Measurements from ENCODE around the gene TIAM2. TPM values are rescaled to one million over a fixed set of nuclear protein-coding genes. Genes with fewer than 3 reads are reported as not detected.
A peak's percentile ranks its signal among the peaks of the same experiment; 100 is the strongest.

TIAM2 gene
- total RNA-seq, 2 donors from 2014 or later, result 2.6 to 5.5 TPM

- H3K27ac Mint-ChIP-seq, result no peak overlapping the region
- H3K27me3 Mint-ChIP-seq, result no peaks in the 10 kb centered on the region
- peaks cover 15% of the 10 kb centered on the region for H3K4me1 Mint-ChIP-seq
- ATAC-seq (no peak), DNase-seq (no peak)
- H3K4me3 Mint-ChIP-seq, result no peak overlapping the region
- no peaks in the 10 kb centered on the region for H3K9me3 ChIP-seq (ENCODE audit: control insufficient read depth, low read length, poor library complexity, severe bottlenecking)
- H3K36me3 Mint-ChIP-seq (ENCODE audit: low read depth), result peaks cover 7% of the 10 kb centered on the region
Observed at GRCh38 chr6:155270561-155271091, 275.5 kb downstream of the TIAM2 start.

DNA sequence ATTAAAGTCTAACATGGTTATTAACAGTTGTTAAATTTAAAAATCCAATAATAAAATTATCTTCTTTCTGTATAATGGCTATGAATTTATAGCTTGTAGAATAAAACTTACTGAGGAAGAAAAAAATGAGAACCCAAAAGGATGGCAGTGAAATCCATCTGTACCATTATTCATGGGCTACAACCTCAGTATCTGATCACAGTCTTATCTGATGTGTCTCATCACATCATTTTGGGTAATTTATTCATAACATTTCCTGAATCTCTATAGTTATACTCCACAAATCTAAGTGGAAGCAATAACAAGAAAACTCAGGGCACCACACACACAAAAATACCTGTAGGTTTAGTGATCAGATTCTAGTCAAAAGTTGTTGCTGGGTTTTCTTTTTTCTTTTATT is 276.0 kb downstream of the TIAM2 start:
- H3K4me3 Mint-ChIP-seq, result no peak overlapping the region
- H3K4me1 Mint-ChIP-seq, result peaks cover 15% of the 10 kb centered on the region
- DNase-seq (no peak), ATAC-seq (no peak)
- no peaks in the 10 kb centered on the region for H3K27me3 Mint-ChIP-seq
- H3K9me3 ChIP-seq (ENCODE audit: control insufficient read depth, low read length, poor library complexity, severe bottlenecking), result no peaks in the 10 kb centered on the region
- H3K27ac Mint-ChIP-seq, result no peak overlapping the region
- H3K36me3 Mint-ChIP-seq (ENCODE audit: low read depth), result peaks cover 7% of the 10 kb centered on the region

DNA sequence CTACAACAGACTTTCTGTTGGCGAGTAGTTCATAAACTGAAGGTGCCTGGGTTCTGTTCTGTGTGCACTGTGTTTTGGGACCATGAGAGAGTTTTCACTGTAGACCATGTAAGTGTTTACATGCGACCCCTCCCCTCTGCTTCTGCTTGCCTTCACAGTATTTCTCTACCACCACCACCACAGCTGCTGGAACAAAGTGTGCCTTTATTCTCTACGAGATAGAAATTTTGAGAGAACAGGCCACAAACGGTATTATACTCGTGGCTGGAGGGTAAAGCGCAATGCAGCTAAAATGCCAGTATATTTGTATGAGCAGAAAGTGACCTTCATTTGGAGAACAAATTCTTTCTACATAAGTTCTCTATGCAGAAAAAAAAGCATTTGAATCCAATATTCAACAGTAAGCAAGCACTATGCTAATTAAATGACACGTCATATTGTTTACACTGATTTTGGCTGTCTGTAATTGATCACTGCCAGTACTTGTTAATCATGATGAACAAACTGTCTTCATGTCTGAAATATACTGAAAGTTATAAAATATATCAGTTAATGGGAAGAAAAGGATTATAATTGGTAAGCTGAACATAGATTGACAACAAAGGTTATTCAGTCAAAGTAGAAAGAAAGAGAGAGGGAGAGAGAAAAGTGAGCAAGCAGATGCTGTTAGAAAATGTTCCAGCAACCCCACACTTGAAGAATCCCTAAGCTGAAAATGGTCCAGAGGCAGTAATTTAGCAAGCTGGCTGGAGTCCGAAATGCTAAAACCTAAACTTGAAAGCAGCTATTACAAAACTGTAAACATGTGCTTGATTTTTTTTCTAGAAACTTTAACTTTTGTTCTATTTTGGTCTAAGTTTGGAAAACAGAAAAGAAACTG is 277.5 kb downstream of the TIAM2 start:
- Mint-ChIP-seq H3K27me3 (no peaks in the 10 kb centered on the region), H3K36me3 (ENCODE audit: low read depth) (peaks cover 7% of the 10 kb centered on the region), H3K4me1 (peaks cover 15% of the 10 kb centered on the region), H3K4me3 (no peak overlapping the region), H3K27ac (peak overlapping the region; percentile 11)
- H3K9me3 ChIP-seq (ENCODE audit: control insufficient read depth, low read length, poor library complexity, severe bottlenecking), result no peaks in the 10 kb centered on the region
- ATAC-seq (no peak), DNase-seq (no peak)

- ATAC-seq, result no peak
- no peak for DNase-seq
- no peak overlapping the region for H3K27ac Mint-ChIP-seq
- H3K4me3 Mint-ChIP-seq, result no peak overlapping the region
- H3K36me3 Mint-ChIP-seq (ENCODE audit: low read depth), result peaks cover 7% of the 10 kb centered on the region
- no peaks in the 10 kb centered on the region for H3K9me3 ChIP-seq (ENCODE audit: control insufficient read depth, low read length, poor library complexity, severe bottlenecking)
- peaks cover 15% of the 10 kb centered on the region for H3K4me1 Mint-ChIP-seq
- H3K27me3 Mint-ChIP-seq, result no peaks in the 10 kb centered on the region
Observed at GRCh38 chr6:155273431-155273830, 278.3 kb downstream of the TIAM2 start.

DNA sequence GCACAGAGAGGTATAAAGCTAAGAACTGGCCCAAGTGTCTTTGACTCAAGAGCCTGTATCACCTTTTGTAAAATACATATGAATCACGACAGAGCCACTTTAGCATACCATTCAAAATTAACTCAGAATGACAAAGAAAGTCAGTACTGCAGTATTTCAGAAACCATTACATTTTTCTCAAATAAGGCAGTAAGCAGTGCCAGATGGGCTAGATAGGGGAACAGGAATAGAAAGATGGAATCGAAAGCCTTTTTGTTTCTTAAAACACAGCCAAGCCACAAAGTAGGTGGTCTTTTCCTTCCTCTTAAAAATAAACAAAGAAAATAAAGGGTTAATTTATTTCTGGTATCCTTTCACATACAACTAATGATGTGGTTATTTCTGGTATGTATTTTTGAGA is 279.0 kb downstream of the TIAM2 start:
- ATAC-seq, result no peak

DNA sequence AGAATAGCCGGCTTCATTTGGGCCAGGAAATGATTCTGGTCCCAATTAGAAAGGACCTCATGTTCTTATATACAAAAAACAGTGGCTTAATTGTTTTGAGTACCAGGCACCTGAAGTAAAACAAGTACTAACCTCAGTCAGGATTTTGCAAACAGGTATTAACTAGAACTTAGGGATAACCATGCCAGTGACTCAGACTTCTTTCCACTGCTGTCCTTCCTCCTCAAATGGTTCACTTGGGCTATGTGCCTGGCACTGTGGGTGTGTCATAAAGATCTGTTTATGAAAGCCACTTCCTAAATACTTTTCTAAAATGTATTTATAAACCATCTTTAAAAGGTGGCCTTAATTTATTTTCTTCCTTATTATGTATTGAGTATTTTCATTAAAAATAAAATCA is 279.4 kb downstream of the TIAM2 start:
- Mint-ChIP-seq H3K36me3 (ENCODE audit: low read depth) (peaks cover 7% of the 10 kb centered on the region), H3K4me3 (no peak overlapping the region), H3K27me3 (no peaks in the 10 kb centered on the region), H3K4me1 (peaks cover 18% of the 10 kb centered on the region), H3K27ac (no peak overlapping the region)
- no peaks in the 10 kb centered on the region for H3K9me3 ChIP-seq (ENCODE audit: control insufficient read depth, low read length, poor library complexity, severe bottlenecking)
- no peak for DNase-seq
- no peak for ATAC-seq

More for the DNA sequence above, 279.0 kb downstream of the TIAM2 start:
- H3K27me3 Mint-ChIP-seq, result no peaks in the 10 kb centered on the region
- no peak for DNase-seq
- peaks cover 15% of the 10 kb centered on the region for H3K4me1 Mint-ChIP-seq
- no peak overlapping the region for H3K27ac Mint-ChIP-seq
- H3K9me3 ChIP-seq (ENCODE audit: control insufficient read depth, low read length, poor library complexity, severe bottlenecking), result no peaks in the 10 kb centered on the region
- peaks cover 7% of the 10 kb centered on the region for H3K36me3 Mint-ChIP-seq (ENCODE audit: low read depth)
- H3K4me3 Mint-ChIP-seq, result no peak overlapping the region

GRCh38 chr6:155275808-155276480 is 280.8 kb downstream of the TIAM2 start:
- Mint-ChIP-seq H3K27me3 (no peaks in the 10 kb centered on the region), H3K4me3 (no peak overlapping the region), H3K27ac (no peak overlapping the region), H3K36me3 (ENCODE audit: low read depth) (peaks cover 6% of the 10 kb centered on the region), H3K4me1 (peaks cover 16% of the 10 kb centered on the region)
- no peaks in the 10 kb centered on the region for H3K9me3 ChIP-seq (ENCODE audit: control insufficient read depth, low read length, poor library complexity, severe bottlenecking)
- ATAC-seq (no peak), DNase-seq (no peak)

DNA sequence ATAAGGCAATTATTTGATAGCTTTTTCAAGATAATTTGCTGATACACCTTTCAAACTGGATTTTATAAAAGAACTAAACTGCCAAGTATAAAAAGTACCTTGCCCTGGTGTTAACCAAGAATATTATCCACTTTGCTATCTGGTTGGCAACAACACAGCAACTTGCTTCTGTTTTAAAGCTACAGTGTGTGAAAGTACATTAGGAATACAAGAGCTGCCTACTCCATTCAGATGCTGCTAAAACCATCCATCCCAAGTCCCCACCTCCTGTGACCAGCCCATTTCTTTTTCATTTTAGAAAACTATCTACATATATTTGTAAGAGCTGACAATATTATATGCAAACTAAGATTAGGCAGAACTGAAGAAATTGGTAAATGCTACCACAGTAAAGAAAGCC is 281.5 kb downstream of the TIAM2 start:
- H3K4me3 Mint-ChIP-seq, result no peak overlapping the region
- peaks cover 6% of the 10 kb centered on the region for H3K36me3 Mint-ChIP-seq (ENCODE audit: low read depth)
- no peaks in the 10 kb centered on the region for H3K27me3 Mint-ChIP-seq
- ATAC-seq (no peak), DNase-seq (no peak)
- H3K27ac Mint-ChIP-seq, result peak overlapping the region; percentile 24
- no peaks in the 10 kb centered on the region for H3K9me3 ChIP-seq (ENCODE audit: control insufficient read depth, low read length, poor library complexity, severe bottlenecking)
- H3K4me1 Mint-ChIP-seq, result peaks cover 16% of the 10 kb centered on the region

DNA sequence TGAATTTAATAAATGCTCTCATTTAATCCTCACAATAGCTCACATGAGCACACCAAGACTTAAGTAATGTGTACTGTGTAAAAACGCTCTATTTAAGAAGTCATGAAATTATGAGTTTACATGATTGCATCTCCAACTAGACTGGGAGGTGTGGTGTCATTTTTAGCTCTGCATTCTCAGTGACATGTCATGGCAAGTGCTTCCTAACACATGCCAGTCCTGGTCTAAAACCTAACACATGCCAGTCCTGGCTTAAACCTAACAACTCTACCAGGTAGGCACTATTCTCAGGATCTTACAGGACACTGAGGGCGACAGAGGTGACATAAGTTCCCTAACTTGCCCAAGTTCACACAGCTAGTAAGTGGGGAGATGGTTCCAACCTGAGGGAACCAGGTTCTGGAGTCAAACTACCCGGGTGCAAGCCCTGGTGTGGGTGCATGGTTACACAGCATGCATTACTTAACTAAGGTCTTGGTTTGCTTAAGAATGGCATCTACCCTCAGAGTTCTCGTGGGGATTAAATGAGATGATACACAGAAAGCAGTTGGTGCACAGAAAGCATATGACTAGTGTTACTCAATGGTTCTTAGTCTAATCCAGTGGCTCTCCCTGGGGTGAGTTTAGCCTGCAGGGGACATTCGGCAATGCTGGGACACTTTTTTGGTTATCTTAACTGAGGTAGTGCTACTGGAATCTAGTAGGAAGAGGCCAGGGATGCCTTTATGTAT is 283.4 kb downstream of the TIAM2 start:
- Mint-ChIP-seq H3K4me3 (no peak overlapping the region), H3K36me3 (ENCODE audit: low read depth) (peaks cover 6% of the 10 kb centered on the region), H3K27me3 (no peaks in the 10 kb centered on the region), H3K27ac (no peak overlapping the region), H3K4me1 (peaks cover 12% of the 10 kb centered on the region)
- no peaks in the 10 kb centered on the region for H3K9me3 ChIP-seq (ENCODE audit: control insufficient read depth, low read length, poor library complexity, severe bottlenecking)
- ATAC-seq, result no peak
- DNase-seq, result no peak

DNA sequence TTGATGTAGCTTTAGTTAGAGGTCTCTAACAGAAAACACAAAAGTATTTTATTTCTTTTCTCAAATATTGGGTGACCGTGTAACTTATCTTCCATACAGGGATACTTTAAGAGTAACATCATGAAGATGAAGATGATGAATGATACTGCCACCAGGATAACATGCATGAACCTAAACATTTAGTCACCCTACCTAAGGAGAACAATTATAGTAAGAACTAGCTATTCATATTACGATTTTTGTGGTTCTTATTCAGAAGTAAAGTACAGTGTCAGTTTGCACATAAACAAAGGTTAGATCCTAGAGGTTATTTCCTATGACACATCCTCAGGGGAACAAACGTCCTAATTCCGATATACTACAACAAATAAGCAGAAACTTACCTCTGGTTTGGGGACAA is 289.7 kb downstream of the TIAM2 start:
- Mint-ChIP-seq H3K4me1 (peaks cover 11% of the 10 kb centered on the region), H3K27me3 (no peaks in the 10 kb centered on the region), H3K36me3 (ENCODE audit: low read depth) (peaks cover 9% of the 10 kb centered on the region), H3K4me3 (no peak overlapping the region), H3K27ac (no peak overlapping the region)
- ATAC-seq (no peak), DNase-seq (no peak)
- H3K9me3 ChIP-seq (ENCODE audit: control insufficient read depth, low read length, poor library complexity, severe bottlenecking), result no peaks in the 10 kb centered on the region

GRCh38 chr6:155287762-155288161 is 292.6 kb downstream of the TIAM2 start:
- Mint-ChIP-seq H3K27me3 (no peaks in the 10 kb centered on the region), H3K36me3 (ENCODE audit: low read depth) (peaks cover 10% of the 10 kb centered on the region), H3K27ac (peak overlapping the region; percentile 57), H3K4me1 (peaks cover 19% of the 10 kb centered on the region), H3K4me3 (no peak overlapping the region)
- DNase-seq, result no peak
- H3K9me3 ChIP-seq (ENCODE audit: control insufficient read depth, low read length, poor library complexity, severe bottlenecking), result no peaks in the 10 kb centered on the region
- ATAC-seq, result no peak

- Mint-ChIP-seq H3K36me3 (ENCODE audit: low read depth) (peaks cover 16% of the 10 kb centered on the region), H3K27ac (no peak overlapping the region), H3K27me3 (no peaks in the 10 kb centered on the region), H3K4me3 (no peak overlapping the region), H3K4me1 (peaks cover 25% of the 10 kb centered on the region)
- DNase-seq, result no peak
- no peaks in the 10 kb centered on the region for H3K9me3 ChIP-seq (ENCODE audit: control insufficient read depth, low read length, poor library complexity, severe bottlenecking)
- no peak for ATAC-seq
Observed at GRCh38 chr6:155290491-155290890, 295.4 kb downstream of the TIAM2 start.

DNA sequence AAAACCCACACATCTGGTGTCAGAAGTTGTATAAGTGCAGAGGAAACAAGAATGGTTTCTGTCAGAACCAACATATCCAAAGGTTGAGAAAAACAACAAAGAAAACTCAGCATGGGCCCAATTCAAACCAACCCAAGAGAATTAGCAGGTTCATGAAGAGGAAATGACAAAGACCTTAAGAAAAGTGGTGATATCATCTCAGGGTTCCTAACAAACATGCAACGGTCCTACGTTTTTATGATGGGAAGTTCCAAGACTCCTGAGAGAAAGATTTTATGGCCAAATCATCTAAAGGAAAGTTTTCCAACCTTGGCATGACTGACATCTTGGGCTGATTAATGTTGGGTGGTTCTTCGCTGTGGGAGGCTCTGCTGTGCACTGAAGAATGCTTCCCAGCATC is 296.2 kb downstream of the TIAM2 start:
- peaks cover 16% of the 10 kb centered on the region for H3K36me3 Mint-ChIP-seq (ENCODE audit: low read depth)
- no peak for ATAC-seq
- H3K27me3 Mint-ChIP-seq, result no peaks in the 10 kb centered on the region
- H3K27ac Mint-ChIP-seq, result no peak overlapping the region
- no peaks in the 10 kb centered on the region for H3K9me3 ChIP-seq (ENCODE audit: control insufficient read depth, low read length, poor library complexity, severe bottlenecking)
- H3K4me3 Mint-ChIP-seq, result no peak overlapping the region
- peaks cover 23% of the 10 kb centered on the region for H3K4me1 Mint-ChIP-seq
- DNase-seq, result no peak

Data from T-helper 17 cell (primary cell).